ENCODE results near the gene FRG2. TPM values are rescaled to one million over a fixed set of nuclear protein-coding genes. Genes with fewer than 3 reads are reported as not detected.
"Not testable (repeated sequence)": the region's sequence is repeated elsewhere in the genome, so short reads cannot be mapped to it uniquely, and the experiment has no call there.

FRG2 gene
- not detected for polyA plus RNA-seq
- long read RNA-seq, donor 1, result 0 reads
- long read RNA-seq, donor 2, result 0 reads
- long read RNA-seq, donor 3, result 0 reads
- long read RNA-seq, donor 4, result 0 reads
- long read RNA-seq, donor 5, result 0 reads
- long read RNA-seq, donor 6, result 0 reads
- long read RNA-seq, donor 7, result 0 reads
- long read RNA-seq, donor 8, result 0 reads
- long read RNA-seq, donor 9, result 0 reads
- long read RNA-seq, donor 10, result 0 reads

DNA sequence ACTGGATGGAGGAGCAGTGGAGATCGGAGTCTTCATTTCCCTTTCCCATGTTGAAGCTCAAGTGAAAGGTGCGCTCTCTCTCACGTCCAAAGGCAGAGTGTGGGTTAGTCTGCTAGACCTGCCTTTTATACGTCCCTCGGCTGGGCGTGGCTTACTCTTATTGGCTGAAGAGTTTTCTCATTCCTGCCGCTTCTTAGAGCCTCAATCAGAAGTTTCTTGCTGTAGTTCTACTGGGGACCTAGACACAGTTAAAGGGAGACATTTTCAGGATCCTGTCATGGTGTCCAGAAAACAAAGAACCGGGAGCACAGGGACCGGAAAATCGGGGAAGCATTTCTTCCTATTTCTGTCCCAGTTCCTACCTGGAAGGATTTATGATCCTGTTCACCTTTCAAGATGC is at the start of gene FRG2:
Gene FRG2 (minus strand): TSS at position 101 of the 400 bp plus-strand sequence. CDS start 52 bp downstream, at position 49.
- H3K27ac ChIP-seq (ENCODE audit: low read depth in 1 of 3, low read length in 2 of 3); DNase-seq; FAIRE-seq; H3K4me3 ChIP-seq (ENCODE audit: low read depth in 1 of 3, low read length in 3 of 3); H3K9me3 ChIP-seq (ENCODE audit: control insufficient read depth in 2 of 2, insufficient read depth in 1 of 2, low read depth in 1 of 2, low read length in 1 of 2); H3K4me1 ChIP-seq (ENCODE audit: control insufficient read depth in 3 of 3, insufficient read depth in 2 of 3, low read depth in 1 of 3, low read length in 2 of 3); H3K27me3 ChIP-seq (ENCODE audit: control insufficient read depth in 3 of 3, insufficient read depth in 3 of 3, low read length in 3 of 3); H3K36me3 ChIP-seq (ENCODE audit: control insufficient read depth in 3 of 3, insufficient read depth in 2 of 3, low read depth in 1 of 3, low read length in 3 of 3): not testable (repeated sequence)
- 60 to 100% (median 92%) methylated on average over 1 to 3 of the region's 10 CpGs for WGBS, 3 donors

GRCh38 chr4:190068351-190068750 is 41.3 kb upstream of the FRG2 start:
- not testable (repeated sequence) for H3K27me3 ChIP-seq (ENCODE audit: control insufficient read depth in 3 of 3, insufficient read depth in 3 of 3, low read length in 3 of 3); H3K36me3 ChIP-seq (ENCODE audit: control insufficient read depth in 3 of 3, insufficient read depth in 2 of 3, low read depth in 1 of 3, low read length in 3 of 3); FAIRE-seq; H3K27ac ChIP-seq (ENCODE audit: low read depth in 1 of 3, low read length in 2 of 3); H3K9me3 ChIP-seq (ENCODE audit: control insufficient read depth in 2 of 2, insufficient read depth in 1 of 2, low read depth in 1 of 2, low read length in 1 of 2); H3K4me1 ChIP-seq (ENCODE audit: control insufficient read depth in 3 of 3, insufficient read depth in 2 of 3, low read depth in 1 of 3, low read length in 2 of 3); H3K4me3 ChIP-seq (ENCODE audit: low read depth in 1 of 3, low read length in 3 of 3)
- DNase-seq, result peak in 1 of 2 donors; percentile 1
- 58 to 76% (median 66%) methylated on average over 30 to 37 of the region's 45 CpGs for WGBS, 3 donors

- not testable (repeated sequence) for H3K36me3 ChIP-seq (ENCODE audit: control insufficient read depth in 3 of 3, insufficient read depth in 2 of 3, low read depth in 1 of 3, low read length in 3 of 3); FAIRE-seq; H3K27me3 ChIP-seq (ENCODE audit: control insufficient read depth in 3 of 3, insufficient read depth in 3 of 3, low read length in 3 of 3); H3K4me1 ChIP-seq (ENCODE audit: control insufficient read depth in 3 of 3, insufficient read depth in 2 of 3, low read depth in 1 of 3, low read length in 2 of 3); DNase-seq; H3K9me3 ChIP-seq (ENCODE audit: control insufficient read depth in 2 of 2, insufficient read depth in 1 of 2, low read depth in 1 of 2, low read length in 1 of 2); H3K4me3 ChIP-seq (ENCODE audit: low read depth in 1 of 3, low read length in 3 of 3); H3K27ac ChIP-seq (ENCODE audit: low read depth in 1 of 3, low read length in 2 of 3)
- 28 to 38% methylated on average over 3 of the region's 3 CpGs; no CpG with 5 or more reads in 1 of the 3 donors for WGBS, 3 donors
Observed at GRCh38 chr4:190064805-190065204, 37.7 kb upstream of the FRG2 start.

DNA sequence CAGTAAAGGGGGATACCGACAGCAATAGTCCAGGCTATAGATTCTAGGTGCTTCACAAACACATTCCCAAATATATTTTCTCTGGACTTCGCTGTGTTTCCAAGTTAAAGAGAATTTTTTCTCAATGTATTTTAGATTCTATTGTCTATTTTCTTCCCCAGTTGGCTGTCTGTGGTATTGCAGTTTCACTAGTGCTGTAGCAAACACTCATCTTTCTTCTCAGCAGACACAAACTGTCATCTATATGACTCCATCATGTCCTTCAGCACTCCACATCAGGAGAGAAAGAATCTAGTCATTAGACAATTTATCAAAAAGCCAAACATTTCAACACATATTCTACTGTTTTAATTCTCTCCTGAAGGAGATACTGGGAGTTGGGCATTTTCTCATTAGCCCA is 37.3 kb upstream of the FRG2 start, which contains the start of gene DBET:
Gene DBET (plus strand): TSS at position 161 of the 400 bp plus-strand sequence.
- DNase-seq; H3K27me3 ChIP-seq (ENCODE audit: control insufficient read depth in 3 of 3, insufficient read depth in 3 of 3, low read length in 3 of 3); H3K27ac ChIP-seq (ENCODE audit: low read depth in 1 of 3, low read length in 2 of 3); H3K36me3 ChIP-seq (ENCODE audit: control insufficient read depth in 3 of 3, insufficient read depth in 2 of 3, low read depth in 1 of 3, low read length in 3 of 3); FAIRE-seq; H3K9me3 ChIP-seq (ENCODE audit: control insufficient read depth in 2 of 2, insufficient read depth in 1 of 2, low read depth in 1 of 2, low read length in 1 of 2); H3K4me3 ChIP-seq (ENCODE audit: low read depth in 1 of 3, low read length in 3 of 3); H3K4me1 ChIP-seq (ENCODE audit: control insufficient read depth in 3 of 3, insufficient read depth in 2 of 3, low read depth in 1 of 3, low read length in 2 of 3): not testable (repeated sequence)
- WGBS, 3 donors, result 42 to 43% methylated on average over 2 of the region's 2 CpGs; no CpG with 5 or more reads in 1 of the 3 donors

DNA sequence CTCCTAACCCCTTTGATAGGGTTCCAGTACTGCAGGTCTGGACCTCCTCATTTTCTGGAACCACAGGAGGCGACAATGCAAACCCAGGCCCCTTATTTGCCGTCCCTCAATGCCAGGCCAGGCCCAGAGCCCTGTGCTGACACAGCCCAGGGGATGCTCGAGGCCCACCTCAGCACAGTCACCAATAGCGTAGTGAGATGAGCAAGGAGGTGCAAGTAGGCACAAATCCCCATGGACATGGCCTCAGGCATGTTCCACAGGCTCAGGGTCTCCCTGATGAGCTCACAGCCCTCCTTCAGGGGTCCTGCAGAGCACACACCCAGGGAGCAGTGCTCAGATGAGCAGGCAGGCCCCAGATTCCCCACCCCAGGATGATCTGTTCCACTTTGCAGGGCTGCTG is 31.9 kb upstream of the FRG2 start:
- not testable (repeated sequence) for H3K9me3 ChIP-seq (ENCODE audit: control insufficient read depth in 2 of 2, insufficient read depth in 1 of 2, low read depth in 1 of 2, low read length in 1 of 2); H3K27ac ChIP-seq (ENCODE audit: low read depth in 1 of 3, low read length in 2 of 3); DNase-seq; FAIRE-seq; H3K4me3 ChIP-seq (ENCODE audit: low read depth in 1 of 3, low read length in 3 of 3); H3K36me3 ChIP-seq (ENCODE audit: control insufficient read depth in 3 of 3, insufficient read depth in 2 of 3, low read depth in 1 of 3, low read length in 3 of 3); H3K27me3 ChIP-seq (ENCODE audit: control insufficient read depth in 3 of 3, insufficient read depth in 3 of 3, low read length in 3 of 3); H3K4me1 ChIP-seq (ENCODE audit: control insufficient read depth in 3 of 3, insufficient read depth in 2 of 3, low read depth in 1 of 3, low read length in 2 of 3)
- WGBS, 3 donors, result 53 to 67% (median 64%) methylated on average over 3 to 4 of the region's 4 CpGs

GRCh38 chr4:190049378-190050239 is 22.6 kb upstream of the FRG2 start:
- WGBS, 3 donors, result 32 to 59% (median 34%) methylated on average over 4 to 6 of the region's 28 CpGs
- not testable (repeated sequence) for H3K4me1 ChIP-seq (ENCODE audit: control insufficient read depth in 3 of 3, insufficient read depth in 2 of 3, low read depth in 1 of 3, low read length in 2 of 3); H3K27me3 ChIP-seq (ENCODE audit: control insufficient read depth in 3 of 3, insufficient read depth in 3 of 3, low read length in 3 of 3); DNase-seq; H3K27ac ChIP-seq (ENCODE audit: low read depth in 1 of 3, low read length in 2 of 3); H3K4me3 ChIP-seq (ENCODE audit: low read depth in 1 of 3, low read length in 3 of 3); H3K36me3 ChIP-seq (ENCODE audit: control insufficient read depth in 3 of 3, insufficient read depth in 2 of 3, low read depth in 1 of 3, low read length in 3 of 3); H3K9me3 ChIP-seq (ENCODE audit: control insufficient read depth in 2 of 2, insufficient read depth in 1 of 2, low read depth in 1 of 2, low read length in 1 of 2)
- peak; percentile 70 for FAIRE-seq

- WGBS, 3 donors, result 6 to 17% (median 17%) methylated on average over 1 of the region's 12 CpGs
- DNase-seq, FAIRE-seq: not testable (repeated sequence)
Observed at GRCh38 chr4:190047627-190048026, 20.6 kb upstream of the FRG2 start.

GRCh38 chr4:190040873-190041272 is 13.8 kb upstream of the FRG2 start:
- WGBS, 3 donors, result 24 to 44% (median 44%) methylated on average over 27 to 32 of the region's 40 CpGs
- H3K9me3 ChIP-seq (ENCODE audit: control insufficient read depth in 2 of 2, insufficient read depth in 1 of 2, low read depth in 1 of 2, low read length in 1 of 2); FAIRE-seq; H3K27me3 ChIP-seq (ENCODE audit: control insufficient read depth in 3 of 3, insufficient read depth in 3 of 3, low read length in 3 of 3); H3K4me3 ChIP-seq (ENCODE audit: low read depth in 1 of 3, low read length in 3 of 3); DNase-seq; H3K27ac ChIP-seq (ENCODE audit: low read depth in 1 of 3, low read length in 2 of 3); H3K4me1 ChIP-seq (ENCODE audit: control insufficient read depth in 3 of 3, insufficient read depth in 2 of 3, low read depth in 1 of 3, low read length in 2 of 3); H3K36me3 ChIP-seq (ENCODE audit: control insufficient read depth in 3 of 3, insufficient read depth in 2 of 3, low read depth in 1 of 3, low read length in 3 of 3): not testable (repeated sequence)

More at GRCh38 chr4:190047627-190048026, 20.6 kb upstream of the FRG2 start:
- H3K36me3 ChIP-seq (ENCODE audit: control insufficient read depth in 3 of 3, insufficient read depth in 2 of 3, low read depth in 1 of 3, low read length in 3 of 3); H3K27ac ChIP-seq (ENCODE audit: low read depth in 1 of 3, low read length in 2 of 3); H3K27me3 ChIP-seq (ENCODE audit: control insufficient read depth in 3 of 3, insufficient read depth in 3 of 3, low read length in 3 of 3); H3K9me3 ChIP-seq (ENCODE audit: control insufficient read depth in 2 of 2, insufficient read depth in 1 of 2, low read depth in 1 of 2, low read length in 1 of 2); H3K4me3 ChIP-seq (ENCODE audit: low read depth in 1 of 3, low read length in 3 of 3); H3K4me1 ChIP-seq (ENCODE audit: control insufficient read depth in 3 of 3, insufficient read depth in 2 of 3, low read depth in 1 of 3, low read length in 2 of 3): not testable (repeated sequence)

Data from small intestine (tissue), 16 donors.